HUDEP-2 (cell line): ENCODE measurements around the gene GNAT1.

Source experiments
- DNase-seq, 76 experiments: peaks; one replicate each; lab custom pipeline; 2025; ENCODE audit not compliant: unreplicated experiment in 76 of 76; lab: John Stamatoyannopoulos, UW

The GNAT1 gene

DNA sequence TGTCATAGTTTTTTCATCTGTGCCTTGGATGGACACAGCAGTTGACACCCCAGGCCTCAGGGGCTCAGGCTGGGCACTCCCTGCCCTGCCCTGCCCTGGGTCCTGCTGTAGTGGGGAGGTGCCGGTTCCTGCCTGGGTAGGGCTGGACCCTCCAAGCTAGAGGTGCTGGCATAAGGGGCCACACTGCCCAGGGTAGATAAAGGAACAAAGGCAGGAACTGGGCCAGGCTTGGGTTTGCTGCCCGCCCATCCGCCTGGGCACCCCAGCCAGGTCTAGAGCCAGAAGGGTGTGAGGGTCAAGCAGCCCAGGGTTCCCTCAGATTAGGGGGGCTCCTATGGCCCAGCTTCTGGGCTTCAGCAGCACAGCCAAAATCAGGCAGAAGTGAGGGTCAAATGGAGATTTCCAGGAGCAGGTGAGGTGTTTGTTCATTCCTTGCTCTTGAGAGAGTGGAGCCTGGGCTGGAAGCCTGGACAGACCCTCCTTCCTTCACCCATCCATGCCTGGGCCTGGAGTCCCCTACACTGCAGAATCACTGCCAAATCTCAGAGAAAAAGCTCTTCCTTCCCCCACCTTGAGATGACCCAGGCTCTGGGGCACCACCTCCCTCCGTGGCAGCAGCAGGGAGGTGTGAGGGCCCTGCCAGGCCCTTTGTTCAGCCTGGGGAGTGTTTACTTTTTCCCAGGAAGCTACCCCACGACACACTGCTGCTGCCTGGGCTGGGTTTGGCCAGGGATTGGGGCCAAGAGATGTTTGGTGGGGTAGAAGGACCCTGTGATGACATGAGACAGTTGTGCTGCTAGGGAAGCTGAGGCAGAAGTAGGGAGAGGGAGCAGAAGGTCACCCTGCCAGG, 29.2 kb upstream of the GNAT1 start:
- no peak for DNase-seq

- DNase-seq, result no peak
Observed at GRCh38 chr3:50163572-50164455, 27.6 kb upstream of the GNAT1 start.

DNA sequence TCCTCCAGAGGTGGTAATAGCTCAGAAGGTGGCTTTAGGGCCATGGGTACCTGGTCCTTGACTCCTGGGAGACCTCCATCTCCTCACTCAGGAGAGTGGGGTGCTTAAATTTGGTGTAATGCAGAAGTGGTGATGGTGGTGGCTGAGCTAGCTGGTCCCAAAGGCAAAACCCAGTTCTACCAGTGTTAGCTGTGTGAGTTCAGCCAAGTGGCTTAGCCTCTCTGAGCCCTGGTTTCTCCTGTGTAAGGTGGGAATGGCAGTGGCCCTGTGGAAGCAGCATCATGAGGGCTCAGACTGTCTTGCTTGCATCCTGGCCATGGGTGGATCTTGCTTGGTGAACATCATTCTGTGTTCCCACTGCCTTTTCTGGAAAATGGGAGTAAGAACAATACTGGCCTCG, 26.9 kb upstream of the GNAT1 start:
- DNase-seq, result no peak

- DNase-seq, result no peak
Observed at GRCh38 chr3:50164984-50165909, 26.2 kb upstream of the GNAT1 start.

- no peak for DNase-seq
Observed at GRCh38 chr3:50165910-50166538, 25.4 kb upstream of the GNAT1 start.

GRCh38 chr3:50166620-50167019, 24.8 kb upstream of the GNAT1 start:
- DNase-seq, result no peak

- no peak for DNase-seq
Observed at GRCh38 chr3:50167069-50167840, 24.2 kb upstream of the GNAT1 start.

DNA sequence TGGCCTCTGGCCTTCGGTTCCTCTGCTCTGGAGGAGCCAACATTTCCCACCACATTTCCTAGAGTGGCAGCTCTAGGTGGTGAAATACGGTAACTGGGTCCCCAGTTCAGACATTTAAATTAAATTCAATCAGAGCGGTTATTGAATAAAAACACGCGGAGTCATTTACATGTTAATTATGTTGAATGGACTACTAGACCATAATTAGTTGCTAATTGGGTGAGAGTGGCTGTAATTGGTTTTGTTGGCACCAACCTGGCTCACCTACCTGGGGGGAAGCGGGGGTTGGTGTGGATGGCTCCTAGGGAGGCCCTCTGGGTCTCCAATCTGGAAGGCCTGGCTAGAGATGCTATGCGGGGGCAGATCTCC, 23.6 kb upstream of the GNAT1 start:
- no peak for DNase-seq

- no peak for DNase-seq
Observed at GRCh38 chr3:50168388-50168787, 23.0 kb upstream of the GNAT1 start.

DNA sequence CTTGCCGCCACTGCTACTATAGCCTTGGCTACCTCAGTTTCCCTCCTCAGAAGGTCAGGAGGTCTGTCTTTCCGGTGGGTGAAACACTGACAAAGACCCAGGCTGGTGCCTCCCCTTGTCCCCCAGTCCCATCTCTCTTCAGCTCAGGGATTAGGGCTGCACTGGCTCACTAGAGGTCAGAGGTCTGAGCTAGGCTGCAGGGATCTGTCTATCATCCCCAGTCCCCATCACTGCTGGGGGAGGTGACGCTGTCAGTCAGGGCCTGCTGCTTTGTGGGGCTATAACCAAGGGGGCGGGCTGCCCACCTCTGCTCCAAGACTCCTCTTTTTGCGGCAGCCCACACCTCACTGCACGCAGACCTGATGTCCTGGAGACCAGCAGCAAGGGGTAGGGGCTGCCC, 22.6 kb upstream of the GNAT1 start:
- no peak for DNase-seq

DNA sequence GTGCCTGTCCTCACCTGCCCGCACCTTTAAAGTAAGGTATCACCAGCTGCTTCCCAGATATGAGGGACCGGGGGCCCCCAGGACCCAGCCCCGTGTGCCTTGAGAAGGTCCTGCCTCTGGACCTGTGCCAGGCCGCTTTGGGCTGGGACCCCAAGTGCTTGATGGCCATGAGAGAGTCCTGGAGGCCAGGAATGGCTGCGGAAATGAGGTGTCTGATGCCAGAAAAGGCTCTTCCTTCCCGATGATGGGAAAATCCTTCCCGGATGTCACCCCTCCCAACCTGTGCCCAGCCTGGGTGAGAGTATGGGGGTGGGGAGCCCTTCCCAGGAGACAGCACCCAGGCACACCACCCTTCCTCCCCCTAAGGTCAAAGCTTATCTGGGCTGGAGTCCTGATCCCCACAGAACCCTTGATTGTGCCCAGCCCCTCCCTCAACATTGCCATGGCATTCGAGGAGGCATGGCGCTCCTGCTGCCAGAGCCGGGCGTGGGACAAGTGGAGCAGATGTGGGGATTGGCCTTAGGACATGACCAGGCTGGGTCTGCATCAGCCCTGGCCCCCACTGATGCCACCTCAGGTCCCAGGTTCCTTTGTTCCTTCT, 22.1 kb upstream of the GNAT1 start:
- DNase-seq, result no peak

DNA sequence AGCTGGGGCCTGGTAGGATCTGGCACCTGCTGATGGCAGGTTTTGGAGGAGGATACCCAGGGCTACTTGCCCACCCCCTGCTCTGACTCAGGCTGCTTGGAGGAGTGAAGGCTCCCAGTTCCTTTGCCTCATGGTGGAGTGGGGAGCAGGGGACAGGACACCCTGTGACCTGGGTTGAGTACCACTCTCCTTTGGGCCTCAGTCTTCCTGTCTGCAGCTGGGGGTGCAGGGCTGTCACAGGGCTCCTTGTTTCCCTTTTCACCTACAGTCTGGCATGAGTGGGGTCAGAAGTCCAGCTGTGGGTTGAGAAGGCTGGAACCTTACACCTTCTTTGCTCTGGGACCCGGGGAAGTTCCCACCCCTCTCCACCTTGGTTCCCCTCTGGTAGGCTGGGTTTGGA, 21.6 kb upstream of the GNAT1 start:
- no peak for DNase-seq

DNA sequence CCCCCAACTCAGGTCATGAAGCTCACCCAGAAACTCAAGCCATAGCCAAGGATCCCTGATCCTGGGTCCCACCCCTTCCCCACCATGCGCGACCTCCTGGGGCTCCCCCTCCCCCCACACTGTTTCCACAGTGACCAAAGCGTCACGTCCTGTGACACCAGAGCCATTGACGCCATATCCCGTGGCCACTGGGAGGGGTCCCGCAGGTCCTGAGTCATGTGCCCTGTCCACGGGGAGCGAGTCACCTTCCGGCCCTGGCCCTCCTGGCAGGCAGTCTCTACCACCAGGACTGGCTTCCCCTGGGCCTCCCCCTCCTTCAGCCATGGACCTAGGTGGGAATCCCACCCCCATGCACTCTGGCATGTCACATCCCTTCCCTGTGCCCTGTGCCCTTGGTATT, 20.7 kb upstream of the GNAT1 start:
- no peak for DNase-seq

- no peak for DNase-seq
Observed at GRCh38 chr3:50171540-50172301, 19.7 kb upstream of the GNAT1 start.

DNA sequence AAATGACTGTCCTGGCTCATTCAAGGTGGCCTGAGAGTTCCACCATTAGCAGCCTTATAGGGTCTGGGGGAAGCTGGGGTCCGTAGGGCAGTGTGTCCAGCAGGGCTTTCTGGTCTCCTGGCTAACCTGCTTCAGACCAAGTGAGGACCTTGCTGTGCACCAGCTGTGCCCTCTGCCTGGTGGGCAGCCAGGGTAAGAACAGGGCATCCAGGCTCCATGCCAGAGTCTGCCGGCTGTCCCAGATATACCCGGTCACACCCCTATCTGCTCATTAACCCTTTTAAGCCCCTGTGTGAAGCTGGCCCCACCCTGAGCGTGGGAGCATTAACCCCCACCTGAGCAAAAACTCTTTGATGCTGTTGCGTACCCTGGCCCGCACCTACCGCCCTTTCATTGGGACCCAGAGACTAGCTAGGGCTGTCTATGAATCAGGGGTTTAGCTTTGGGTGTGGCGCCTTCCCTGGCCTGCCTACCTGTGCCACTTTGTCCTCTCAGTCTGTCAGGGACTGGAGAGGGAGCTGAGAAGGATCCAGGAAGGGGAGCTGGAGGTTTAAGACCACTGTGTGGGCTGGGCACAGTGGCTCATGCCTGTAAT, 18.7 kb upstream of the GNAT1 start:
- peak in 35 of 76 experiments; percentile 4 to 45 (median 24) for DNase-seq

- peak in 2 of 76 experiments; percentile 5 to 13 for DNase-seq
Observed at GRCh38 chr3:50173685-50174516, 17.5 kb upstream of the GNAT1 start.

- no peak for DNase-seq
Observed at GRCh38 chr3:50174517-50174895, 16.9 kb upstream of the GNAT1 start.
